SK-N-SH (cell line): Measurements from ENCODE around the gene MBOAT2. TPM values are rescaled to one million over a fixed set of nuclear protein-coding genes. Genes with fewer than 3 reads are reported as not detected.

Source experiments
- CTCF ChIA-PET: fragments of 300-600, 350-600 bp; formaldehyde crosslinking; extraction: SDS; loops from one replicate; lab custom pipeline; 2021; lab: Yijun Ruan, JAX
- POLR2A ChIA-PET: fragments of 350-600 bp; sonication (Branson Sonifier 250); formaldehyde crosslinking; extraction: SDS; loops from one replicate; lab custom pipeline; 2020; ENCODE audit warnings: antibody characterized with exemption, inconsistent platforms; lab: Yijun Ruan, JAX
- DNase-seq: peaks from one replicate; pipeline ENCODE4 v3.0.0; 2012
- H2AFZ ChIP-seq: fragments of 200-600 bp; sonication (generic); 2 replicates; pipeline ENCODE4 v1.8.1; 2016; ENCODE audit warnings: antibody characterized with exemption, mild to moderate bottlenecking, low read depth
- H3F3A ChIP-seq: fragments of 200-600 bp; sonication (generic); replicated peaks from 2 replicates; pipeline ENCODE3; 2016; ENCODE audit warnings: antibody characterized with exemption, mild to moderate bottlenecking; ENCODE audit not compliant: insufficient read depth
- H3K27ac ChIP-seq, 2 experiments: fragments of 200-500 bp in 1 of 2; fragments of 200-600 bp in 1 of 2; sonication (Bioruptor generic) in 1 of 2; sonication (generic), shearing (Covaris generic) in 1 of 2; 2 replicates each; pipeline versions ENCODE4 v1.5.1 to v1.6.1; 2014 to 2016; ENCODE audit warnings: low read depth in 2 of 2, inconsistent platforms in 1 of 2, low read length in 1 of 2, mild to moderate bottlenecking in 1 of 2, mixed read lengths in 1 of 2
- H3K27me3 ChIP-seq: fragments of 200-600 bp; sonication (generic), shearing (Covaris generic); 2 replicates; pipeline ENCODE4 v1.6.1; 2016; ENCODE audit warnings: mixed run types; ENCODE audit not compliant: insufficient read depth
- H3K36me3 ChIP-seq, 2 experiments: fragments of 200-500 bp in 1 of 2; fragments of 200-600 bp in 1 of 2; sonication (Bioruptor generic) in 1 of 2; sonication (generic) in 1 of 2; replicated peaks in 1 of 2; 2 replicates each; pipeline versions ENCODE3 to v1.5.1; 2014 to 2016; ENCODE audit warnings: low read length in 1 of 2, mild to moderate bottlenecking in 1 of 2; ENCODE audit not compliant: insufficient read depth in 2 of 2, control insufficient read depth in 1 of 2
- H3K4me1 ChIP-seq, 2 experiments: fragments of 200-500 bp in 1 of 2; fragments of 200-600 bp in 1 of 2; sonication (Bioruptor generic) in 1 of 2; sonication (generic), shearing (Covaris generic) in 1 of 2; 2 replicates each; pipeline versions ENCODE4 v1.5.1 to v1.6.1; 2014 to 2016; ENCODE audit warnings: low read depth in 1 of 2, low read length in 1 of 2, mixed run types in 1 of 2; ENCODE audit not compliant: insufficient read depth in 2 of 2, control insufficient read depth in 1 of 2
- H3K4me2 ChIP-seq: fragments of 200-600 bp; sonication (generic), shearing (Covaris generic); 2 replicates; pipeline ENCODE4 v1.6.1; 2017; ENCODE audit warnings: mixed run types
- H3K4me3 ChIP-seq, 2 experiments: fragments of 200-500 bp in 1 of 2; fragments of 200-600 bp in 1 of 2; sonication (Bioruptor generic) in 1 of 2; sonication (generic), shearing (Covaris generic) in 1 of 2; 2 replicates each; pipeline versions ENCODE4 v1.5.1 to v1.8.1; 2014 to 2016; ENCODE audit warnings: low read depth in 2 of 2, inconsistent platforms in 1 of 2, low read length in 1 of 2, mild to moderate bottlenecking in 1 of 2, mixed read lengths in 1 of 2, moderate library complexity in 1 of 2
- H3K79me2 ChIP-seq: fragments of 200-600 bp; sonication (generic); 2 replicates; pipeline ENCODE4 v1.8.1; 2017; ENCODE audit warnings: mild to moderate bottlenecking; ENCODE audit not compliant: insufficient read depth
- H3K9ac ChIP-seq: fragments of 200-600 bp; sonication (generic); 2 replicates; pipeline ENCODE4 v1.6.1; 2017; ENCODE audit warnings: mixed run types
- H3K9me2 ChIP-seq: fragments of 200-600 bp; sonication (generic); 2 replicates; pipeline ENCODE4 v1.6.1; 2017; ENCODE audit warnings: mixed run types
- H3K9me3 ChIP-seq: fragments of 200-600 bp; sonication (generic); 2 replicates; pipeline ENCODE4 v1.6.1; 2017; ENCODE audit warnings: mixed run types, mild to moderate bottlenecking, moderate library complexity
- H4K20me1 ChIP-seq: fragments of 200-600 bp; sonication (generic); 2 replicates; pipeline ENCODE4 v1.6.1; 2017; ENCODE audit warnings: mild to moderate bottlenecking, mixed run types; ENCODE audit not compliant: insufficient read depth
- CTCF ChIP-seq: fragments of 200-600 bp; sonication (generic); IDR thresholded peaks from 2 replicates; pipeline ENCODE4 v1.6.1; 2017; ENCODE audit warnings: antibody characterized with exemption, mild to moderate bottlenecking, moderate library complexity
- ELF1 ChIP-seq: IDR thresholded peaks from 2 replicates; pipeline ENCODE4 v1.4.0; 2012
- EZH2phosphoT487 ChIP-seq: fragments of 200-600 bp; sonication (generic); IDR thresholded peaks from 2 replicates; pipeline ENCODE4 v1.6.1; 2017; ENCODE audit warnings: low read depth, mixed run types, mild to moderate bottlenecking, antibody characterized with exemption, moderate library complexity, borderline replicate concordance
- JUND ChIP-seq: IDR thresholded peaks from 2 replicates; pipeline ENCODE4 v1.4.0; 2012
- MEF2A ChIP-seq: IDR thresholded peaks from 2 replicates; pipeline ENCODE4 v1.4.0; 2012; ENCODE audit warnings: low read depth, borderline replicate concordance
- POLR2AphosphoS5 ChIP-seq: IDR thresholded peaks from 2 replicates; pipeline ENCODE4 v1.6.1; 2012; ENCODE audit warnings: low read depth, low read length
- RAD21 ChIP-seq: IDR thresholded peaks from 2 replicates; pipeline ENCODE4 v1.6.1; 2012; ENCODE audit warnings: mild to moderate bottlenecking, low read length
- RFX5 ChIP-seq: IDR thresholded peaks from 2 replicates; pipeline ENCODE4 v1.6.1; 2012; ENCODE audit warnings: mild to moderate bottlenecking, improper control_type of control experiment, low read length
- SIN3A ChIP-seq: IDR thresholded peaks from 2 replicates; pipeline ENCODE4 v1.6.1; 2012; ENCODE audit warnings: low read depth, mild to moderate bottlenecking, low read length, moderate library complexity, borderline replicate concordance
- WGBS: methylation state at CpG from one replicate; pipeline ENCODE4 v1.1.6; 2017; ENCODE audit warnings: low lambda C conversion rate; 5-methylcytosine and 5-hydroxymethylcytosine counted together
- polyA plus RNA-seq, 3 experiments: library from polyadenylated mRNA; depleted of rRNA; stranded (reverse); fragments of >200 nt; gene quantifications; 2 replicates each; pipeline ENCODE4 v1.2.3, GENCODE V29; 2012
- TF ChIP-seq, protein P1 (sequence below): IDR thresholded peaks from 2 replicates; pipeline ENCODE4 v1.6.1; 2012; ENCODE audit warnings: mild to moderate bottlenecking, low read depth, low read length, moderate library complexity

Gene MBOAT2
- polyA plus RNA-seq, 1 of the 3 experiments (the other 2 are of a cell fraction): 33.9 TPM

DNA sequence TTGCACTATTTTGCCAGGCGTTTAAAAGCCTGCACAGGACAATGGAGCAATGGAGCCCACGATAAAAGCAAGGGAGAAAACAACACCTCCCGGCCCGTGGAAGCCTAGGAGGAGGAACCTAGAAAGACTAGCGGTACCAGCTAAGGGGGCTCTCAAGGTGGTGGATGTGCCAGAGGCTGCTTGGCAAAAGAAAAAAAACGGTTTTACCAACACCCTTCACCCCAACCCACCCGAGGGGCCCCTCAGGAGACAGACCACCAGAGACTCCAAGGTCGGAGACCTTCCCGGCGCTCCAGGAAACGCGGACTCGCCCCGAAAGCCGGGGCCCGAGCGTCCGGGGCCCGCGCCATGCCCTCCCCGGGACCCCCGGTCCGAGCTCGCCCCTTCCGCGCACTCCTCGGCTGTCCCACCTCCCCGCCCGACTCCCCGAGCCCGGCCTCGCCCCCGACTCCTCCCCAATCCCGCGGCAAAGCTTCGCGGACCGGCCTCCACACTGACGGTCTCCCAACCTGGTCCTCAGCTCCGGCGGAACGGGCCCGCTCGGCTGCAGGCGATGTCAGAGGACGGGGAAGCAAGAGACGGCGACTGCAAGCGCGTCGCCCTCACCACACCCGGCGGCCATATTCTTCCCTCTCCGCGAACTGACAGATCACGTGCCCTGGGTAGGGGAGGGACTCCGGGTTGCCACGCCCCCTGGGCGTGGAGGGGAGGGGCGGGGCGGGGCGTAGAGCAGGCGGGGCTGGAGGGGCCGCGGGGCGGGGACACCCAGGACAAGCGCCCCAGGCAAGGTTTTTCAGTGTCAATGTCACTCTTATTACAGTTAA lies 166.3 kb downstream of the MBOAT2 start, which contains the start of gene KIDINS220 (continued):
- TF ChIP-seq CTCF: no peak
- peak; percentile 95 for TF ChIP-seq POLR2AphosphoS5

DNA sequence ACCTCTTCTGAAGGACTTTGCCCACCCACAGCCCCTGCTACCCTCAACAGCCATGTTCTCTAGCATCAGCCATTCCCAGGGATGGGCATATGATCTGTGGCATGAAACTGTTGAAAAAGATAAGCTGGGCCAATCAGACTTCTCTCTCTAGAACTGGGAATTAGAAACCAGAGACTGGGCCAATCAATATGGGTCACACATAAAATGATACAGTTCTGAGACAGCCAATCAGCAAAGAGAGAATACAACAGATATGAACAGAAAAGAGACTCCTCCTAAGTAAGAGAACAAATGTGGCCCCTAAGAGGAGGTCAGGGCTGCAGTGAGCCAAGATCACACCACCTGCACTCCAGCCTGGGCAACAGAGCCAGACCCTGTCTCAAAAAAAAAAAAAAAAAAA lies 168.2 kb downstream of the MBOAT2 start:
- POLR2A ChIA-PET: no interaction called here
- peak overlapping the region in 1 of 2 experiments; percentile 81; a peak in 2 of 4 replicates for H3K4me3 ChIP-seq
- H3K9me2 ChIP-seq: no peaks in the 10 kb centered on the region; the same call in 1 of the 2 replicates
- H3K9me3 ChIP-seq: no peaks in the 10 kb centered on the region
- DNase-seq: no peak
- no peak overlapping the region for H3K9ac ChIP-seq
- no peaks in the 10 kb centered on the region for H3K36me3 ChIP-seq
- peaks cover 68% of the 10 kb centered on the region for H3K79me2 ChIP-seq
- CTCF ChIA-PET: interaction anchor here (1.0 kb wide), 1 partner anchor 31 kb away, joined by 3 read pairs; no protein-coding TSS in a partner anchor
- peak overlapping the region; percentile 79 for H3K4me2 ChIP-seq
- H3K27ac ChIP-seq: no peak overlapping the region
- no peaks in the 10 kb centered on the region for H3F3A ChIP-seq
- peaks cover 20% of the 10 kb centered on the region for H4K20me1 ChIP-seq
- H2AFZ ChIP-seq: no peak overlapping the region
- no peaks in the 10 kb centered on the region for H3K27me3 ChIP-seq
- H3K4me1 ChIP-seq: peaks cover 0 to 8% of the 10 kb centered on the region in 2 experiments; a peak in 1 of 4 replicates
- TF ChIP-seq RFX5 (no peak), MEF2A (no peak)

DNA sequence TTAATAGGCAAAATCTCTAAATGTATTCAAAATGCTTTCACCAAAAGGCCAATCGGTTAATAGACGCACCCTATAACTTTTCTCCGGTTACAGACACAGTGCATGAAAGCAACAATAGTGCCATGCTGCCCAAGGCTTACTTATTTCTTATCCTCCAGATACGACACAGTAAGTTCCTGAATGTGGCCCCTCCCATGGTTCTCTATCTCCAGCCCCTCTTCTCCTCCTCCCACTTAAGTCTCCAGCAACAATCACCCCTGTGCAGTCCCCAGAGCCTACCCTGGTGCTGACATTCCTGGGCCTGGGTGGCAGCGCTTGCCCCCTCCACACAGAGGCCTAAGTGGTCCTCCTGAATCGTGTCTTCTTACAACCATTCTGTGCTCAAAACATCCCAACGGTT lies 169.6 kb downstream of the MBOAT2 start:
- no peak overlapping the region for H2AFZ ChIP-seq
- H3K9me3 ChIP-seq: no peaks in the 10 kb centered on the region
- no peaks in the 10 kb centered on the region for H3F3A ChIP-seq
- peaks cover 78% of the 10 kb centered on the region for H3K79me2 ChIP-seq
- peaks cover 0 to 8% of the 10 kb centered on the region in 2 experiments; a peak in 1 of 4 replicates for H3K4me1 ChIP-seq
- H3K27me3 ChIP-seq: no peaks in the 10 kb centered on the region
- ChIA-PET POLR2A (no interaction called here), CTCF (interaction anchor here (0.6 to 1.1 kb wide), 2 partner anchors 15 to 1452 kb away, joined by 3 to 4 read pairs; no protein-coding TSS in a partner anchor)
- H3K9me2 ChIP-seq: no peaks in the 10 kb centered on the region; the same call in 1 of the 2 replicates
- TF ChIP-seq JUND (no peak), EZH2phosphoT487 (no peak), SIN3A (no peak), ELF1 (no peak), RAD21 (no peak), RFX5 (no peak)
- TF ChIP-seq, protein P1, sequence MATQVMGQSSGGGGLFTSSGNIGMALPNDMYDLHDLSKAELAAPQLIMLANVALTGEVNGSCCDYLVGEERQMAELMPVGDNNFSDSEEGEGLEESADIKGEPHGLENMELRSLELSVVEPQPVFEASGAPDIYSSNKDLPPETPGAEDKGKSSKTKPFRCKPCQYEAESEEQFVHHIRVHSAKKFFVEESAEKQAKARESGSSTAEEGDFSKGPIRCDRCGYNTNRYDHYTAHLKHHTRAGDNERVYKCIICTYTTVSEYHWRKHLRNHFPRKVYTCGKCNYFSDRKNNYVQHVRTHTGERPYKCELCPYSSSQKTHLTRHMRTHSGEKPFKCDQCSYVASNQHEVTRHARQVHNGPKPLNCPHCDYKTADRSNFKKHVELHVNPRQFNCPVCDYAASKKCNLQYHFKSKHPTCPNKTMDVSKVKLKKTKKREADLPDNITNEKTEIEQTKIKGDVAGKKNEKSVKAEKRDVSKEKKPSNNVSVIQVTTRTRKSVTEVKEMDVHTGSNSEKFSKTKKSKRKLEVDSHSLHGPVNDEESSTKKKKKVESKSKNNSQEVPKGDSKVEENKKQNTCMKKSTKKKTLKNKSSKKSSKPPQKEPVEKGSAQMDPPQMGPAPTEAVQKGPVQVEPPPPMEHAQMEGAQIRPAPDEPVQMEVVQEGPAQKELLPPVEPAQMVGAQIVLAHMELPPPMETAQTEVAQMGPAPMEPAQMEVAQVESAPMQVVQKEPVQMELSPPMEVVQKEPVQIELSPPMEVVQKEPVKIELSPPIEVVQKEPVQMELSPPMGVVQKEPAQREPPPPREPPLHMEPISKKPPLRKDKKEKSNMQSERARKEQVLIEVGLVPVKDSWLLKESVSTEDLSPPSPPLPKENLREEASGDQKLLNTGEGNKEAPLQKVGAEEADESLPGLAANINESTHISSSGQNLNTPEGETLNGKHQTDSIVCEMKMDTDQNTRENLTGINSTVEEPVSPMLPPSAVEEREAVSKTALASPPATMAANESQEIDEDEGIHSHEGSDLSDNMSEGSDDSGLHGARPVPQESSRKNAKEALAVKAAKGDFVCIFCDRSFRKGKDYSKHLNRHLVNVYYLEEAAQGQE: no peak
- no peak for DNase-seq
- H4K20me1 ChIP-seq: peaks cover 31% of the 10 kb centered on the region
- H3K4me2 ChIP-seq: no peak overlapping the region
- H3K27ac ChIP-seq: no peak overlapping the region
- H3K36me3 ChIP-seq: no peaks in the 10 kb centered on the region
- 94% methylated on average over 7 of the region's 7 CpGs for WGBS
- H3K4me3 ChIP-seq: no peak overlapping the region
- H3K9ac ChIP-seq: no peak overlapping the region
